HuH-7.5 (cell line): Measurements from ENCODE around the gene TRIO.
"Not testable (repeated sequence)": the region's sequence is repeated elsewhere in the genome, so short reads cannot be mapped to it uniquely, and the experiment has no call there.

Source experiments
- DNase-seq: peaks from one replicate; pipeline ENCODE4 v3.0.0; 2011; ENCODE audit warnings: low spot score

TRIO gene

GRCh38 chr5:14510880-14511279 lies 367.7 kb downstream of the TRIO start:
- no peak for DNase-seq

- DNase-seq = no peak
Measured at GRCh38 chr5:14512574-14512973, 369.4 kb downstream of the TRIO start.

- DNase-seq = no peak
Measured at GRCh38 chr5:14513266-14513665, 370.1 kb downstream of the TRIO start.

- DNase-seq = no peak
Measured at GRCh38 chr5:14516901-14517300, 373.8 kb downstream of the TRIO start.

GRCh38 chr5:14518638-14519037 lies 375.5 kb downstream of the TRIO start:
- DNase-seq = no peak

- DNase-seq = no peak
Measured at GRCh38 chr5:14521748-14522147, 378.6 kb downstream of the TRIO start.

GRCh38 chr5:14522721-14523120 lies 379.6 kb downstream of the TRIO start:
- no peak for DNase-seq

GRCh38 chr5:14523243-14524034 lies 380.3 kb downstream of the TRIO start:
- no peak for DNase-seq

- DNase-seq = no peak
Measured at GRCh38 chr5:14525397-14525796, 382.3 kb downstream of the TRIO start.

GRCh38 chr5:14526493-14526892 lies 383.4 kb downstream of the TRIO start:
- DNase-seq = no peak

- DNase-seq = no peak
Measured at GRCh38 chr5:14528115-14528514, 385.0 kb downstream of the TRIO start.

GRCh38 chr5:14528926-14529325 lies 385.8 kb downstream of the TRIO start:
- DNase-seq = no peak

GRCh38 chr5:14531668-14532067 lies 388.5 kb downstream of the TRIO start:
- DNase-seq = no peak

GRCh38 chr5:14532180-14532579 lies 389.0 kb downstream of the TRIO start:
- no peak for DNase-seq

- no peak for DNase-seq
Measured at GRCh38 chr5:14534773-14535172, 391.6 kb downstream of the TRIO start.

GRCh38 chr5:14545308-14545707 lies 402.2 kb downstream of the TRIO start:
- no peak for DNase-seq

- DNase-seq = no peak
Measured at GRCh38 chr5:14545862-14546261, 402.7 kb downstream of the TRIO start.

GRCh38 chr5:14547666-14548065 lies 404.5 kb downstream of the TRIO start:
- DNase-seq = no peak

GRCh38 chr5:14551211-14551610 lies 408.1 kb downstream of the TRIO start:
- DNase-seq = peak; percentile 22

GRCh38 chr5:14552017-14552416 lies 408.9 kb downstream of the TRIO start:
- no peak for DNase-seq

GRCh38 chr5:14554288-14554687 lies 411.1 kb downstream of the TRIO start:
- not testable (repeated sequence) for DNase-seq

- DNase-seq = no peak
Measured at GRCh38 chr5:14556015-14556414, 412.9 kb downstream of the TRIO start.

GRCh38 chr5:14557203-14557770 lies 414.1 kb downstream of the TRIO start:
- DNase-seq = no peak
